ENCODE results near the gene GMDS. TPM values are rescaled to one million over a fixed set of nuclear protein-coding genes. Genes with fewer than 3 reads are reported as not detected.

GMDS gene
- polyA plus RNA-seq, 1 experiment, result 7.1 TPM

- POLR2A ChIA-PET, result no interaction called here
- Histone ChIP-seq H3K36me3 (ENCODE audit: control insufficient read depth, insufficient read depth, low read length) (no peaks in the 10 kb centered on the region), H3K4me3 (ENCODE audit: low read depth, low read length) (no peak overlapping the region), H3K27me3 (ENCODE audit: control insufficient read depth, insufficient read depth, low read length) (no peaks in the 10 kb centered on the region)
- DNase-seq (ENCODE audit: low read depth), result no peak
- CTCF ChIA-PET, result interaction anchor here (0.6 kb wide), 1 partner anchor 622 kb away, joined by 4 read pairs; no protein-coding TSS in a partner anchor
- TF ChIP-seq, protein P1, sequence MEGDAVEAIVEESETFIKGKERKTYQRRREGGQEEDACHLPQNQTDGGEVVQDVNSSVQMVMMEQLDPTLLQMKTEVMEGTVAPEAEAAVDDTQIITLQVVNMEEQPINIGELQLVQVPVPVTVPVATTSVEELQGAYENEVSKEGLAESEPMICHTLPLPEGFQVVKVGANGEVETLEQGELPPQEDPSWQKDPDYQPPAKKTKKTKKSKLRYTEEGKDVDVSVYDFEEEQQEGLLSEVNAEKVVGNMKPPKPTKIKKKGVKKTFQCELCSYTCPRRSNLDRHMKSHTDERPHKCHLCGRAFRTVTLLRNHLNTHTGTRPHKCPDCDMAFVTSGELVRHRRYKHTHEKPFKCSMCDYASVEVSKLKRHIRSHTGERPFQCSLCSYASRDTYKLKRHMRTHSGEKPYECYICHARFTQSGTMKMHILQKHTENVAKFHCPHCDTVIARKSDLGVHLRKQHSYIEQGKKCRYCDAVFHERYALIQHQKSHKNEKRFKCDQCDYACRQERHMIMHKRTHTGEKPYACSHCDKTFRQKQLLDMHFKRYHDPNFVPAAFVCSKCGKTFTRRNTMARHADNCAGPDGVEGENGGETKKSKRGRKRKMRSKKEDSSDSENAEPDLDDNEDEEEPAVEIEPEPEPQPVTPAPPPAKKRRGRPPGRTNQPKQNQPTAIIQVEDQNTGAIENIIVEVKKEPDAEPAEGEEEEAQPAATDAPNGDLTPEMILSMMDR (IDR thresholded peaks at IDR 0.05; ENCODE audit: insufficient read depth, low read depth, low read length), result no peak
Measured at GRCh38 chr6:2147261-2147660, 98.1 kb downstream of the GMDS start.

DNA sequence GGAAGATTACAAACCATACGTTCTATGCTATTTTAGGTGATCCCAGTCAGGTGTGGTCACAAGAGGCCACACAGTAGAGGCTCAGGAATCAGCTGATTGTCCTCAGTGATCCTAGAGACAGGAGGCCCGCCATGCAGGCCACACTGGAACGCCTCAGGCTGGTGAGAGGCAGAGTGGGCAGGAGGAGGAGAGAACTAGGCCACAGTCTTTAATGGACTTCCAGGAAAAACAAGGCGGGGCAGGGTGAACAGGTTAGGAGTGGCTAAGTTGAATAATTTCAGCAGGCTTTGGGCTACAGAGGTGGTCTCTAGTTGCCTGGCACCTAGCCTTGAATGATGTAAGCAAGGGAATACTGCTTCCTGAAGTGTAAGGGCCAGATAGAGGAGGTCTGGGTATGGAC is 101.2 kb downstream of the GMDS start:
- H3K36me3 ChIP-seq (ENCODE audit: control insufficient read depth, insufficient read depth, low read length), result no peaks in the 10 kb centered on the region
- POLR2A ChIA-PET, result no interaction called here
- TF ChIP-seq, protein P1 (IDR thresholded peaks at IDR 0.05; ENCODE audit: insufficient read depth, low read depth, low read length), result no peak
- no peak overlapping the region for H3K4me3 ChIP-seq (ENCODE audit: low read depth, low read length)
- CTCF ChIA-PET, result no interaction called here
- no peaks in the 10 kb centered on the region for H3K27me3 ChIP-seq (ENCODE audit: control insufficient read depth, insufficient read depth, low read length)
- no peak for DNase-seq (ENCODE audit: low read depth)

- Histone ChIP-seq H3K36me3 (ENCODE audit: control insufficient read depth, insufficient read depth, low read length) (no peaks in the 10 kb centered on the region), H3K27me3 (ENCODE audit: control insufficient read depth, insufficient read depth, low read length) (no peaks in the 10 kb centered on the region), H3K4me3 (ENCODE audit: low read depth, low read length) (no peak overlapping the region)
- no peak for DNase-seq (ENCODE audit: low read depth)
- POLR2A ChIA-PET, result interaction anchor here (0.6 kb wide), 1 partner anchor 132 kb away, joined by 4 read pairs; no protein-coding TSS in a partner anchor
- CTCF ChIA-PET, result interaction anchor here (0.7 to 1.3 kb wide), 2 partner anchors 16 to 24 kb away, joined by 3 read pairs; no protein-coding TSS in a partner anchor
- TF ChIP-seq, protein P1 (IDR thresholded peaks at IDR 0.05; ENCODE audit: insufficient read depth, low read depth, low read length), result no peak
Measured at GRCh38 chr6:2141644-2142290, 103.6 kb downstream of the GMDS start.

GRCh38 chr6:2140438-2141128 is 104.8 kb downstream of the GMDS start:
- POLR2A ChIA-PET, result interaction anchor here (0.6 kb wide), 1 partner anchor 133 kb away, joined by 4 read pairs; no protein-coding TSS in a partner anchor
- no peaks in the 10 kb centered on the region for H3K36me3 ChIP-seq (ENCODE audit: control insufficient read depth, insufficient read depth, low read length)
- no peak for DNase-seq (ENCODE audit: low read depth)
- TF ChIP-seq, protein P1 (IDR thresholded peaks at IDR 0.05; ENCODE audit: insufficient read depth, low read depth, low read length), result no peak
- no peak overlapping the region for H3K4me3 ChIP-seq (ENCODE audit: low read depth, low read length)
- H3K27me3 ChIP-seq (ENCODE audit: control insufficient read depth, insufficient read depth, low read length), result no peaks in the 10 kb centered on the region
- CTCF ChIA-PET, result interaction anchor here (0.9 to 1.3 kb wide), 2 partner anchors 15 to 308 kb away, joined by 3 read pairs; no protein-coding TSS in a partner anchor

DNA sequence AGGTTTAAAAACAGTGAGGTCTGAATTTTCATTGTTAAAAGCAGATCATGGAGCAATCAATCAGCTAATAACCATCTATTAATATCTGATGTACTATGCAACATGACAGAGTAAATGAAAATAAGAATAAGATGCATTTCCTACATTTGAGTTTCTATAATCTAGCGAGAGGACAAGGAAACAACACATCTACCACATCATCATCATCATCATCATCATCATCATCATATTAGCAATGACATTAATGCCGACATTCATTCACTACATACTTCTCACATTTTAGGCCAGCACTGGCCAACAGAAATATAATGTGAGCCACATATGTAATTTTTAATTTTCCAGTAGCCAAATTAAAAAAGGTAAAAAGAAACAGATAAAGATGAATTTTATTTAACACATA is 110.0 kb downstream of the GMDS start:
- ChIA-PET POLR2A (no interaction called here), CTCF (interaction anchor here (0.7 kb wide), 1 partner anchor 73 kb away, joined by 3 read pairs; no protein-coding TSS in a partner anchor)
- no peak for DNase-seq (ENCODE audit: low read depth)
- no peaks in the 10 kb centered on the region for H3K36me3 ChIP-seq (ENCODE audit: control insufficient read depth, insufficient read depth, low read length)
- no peak overlapping the region for H3K4me3 ChIP-seq (ENCODE audit: low read depth, low read length)
- TF ChIP-seq, protein P1 (IDR thresholded peaks at IDR 0.05; ENCODE audit: insufficient read depth, low read depth, low read length), result no peak
- no peaks in the 10 kb centered on the region for H3K27me3 ChIP-seq (ENCODE audit: control insufficient read depth, insufficient read depth, low read length)

Measured in BJ (cell line).